MV-4-11 (cell line): ENCODE data around the gene SFTPA2.
"Not testable (repeated sequence)": the region's sequence is repeated elsewhere in the genome, so short reads cannot be mapped to it uniquely, and the experiment has no call there.

Source experiments
- DNase-seq: peaks from one replicate; lab custom pipeline; 2025; lab: John Stamatoyannopoulos, UW

The SFTPA2 gene

DNA sequence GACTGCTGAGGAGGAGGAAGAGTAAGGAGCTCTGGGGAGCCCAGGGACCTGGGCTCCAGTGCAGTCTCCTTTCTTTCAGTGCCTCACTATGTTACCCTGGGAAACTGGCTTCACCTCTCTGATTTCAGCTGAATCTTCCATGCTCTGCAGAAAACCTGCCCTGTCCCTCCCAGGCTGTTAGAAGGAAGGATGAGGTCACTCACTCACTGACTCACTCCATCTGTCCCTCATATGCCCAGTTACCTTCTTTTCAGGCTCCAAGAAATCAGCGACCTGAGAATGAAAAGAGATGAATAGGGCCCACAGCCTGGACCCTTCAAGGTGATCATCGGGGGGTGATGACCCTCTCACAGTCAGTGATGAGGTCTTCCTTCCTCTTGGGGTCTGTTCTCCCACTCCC is 481 bp downstream of the SFTPA2 start:
- no peak for DNase-seq

DNA sequence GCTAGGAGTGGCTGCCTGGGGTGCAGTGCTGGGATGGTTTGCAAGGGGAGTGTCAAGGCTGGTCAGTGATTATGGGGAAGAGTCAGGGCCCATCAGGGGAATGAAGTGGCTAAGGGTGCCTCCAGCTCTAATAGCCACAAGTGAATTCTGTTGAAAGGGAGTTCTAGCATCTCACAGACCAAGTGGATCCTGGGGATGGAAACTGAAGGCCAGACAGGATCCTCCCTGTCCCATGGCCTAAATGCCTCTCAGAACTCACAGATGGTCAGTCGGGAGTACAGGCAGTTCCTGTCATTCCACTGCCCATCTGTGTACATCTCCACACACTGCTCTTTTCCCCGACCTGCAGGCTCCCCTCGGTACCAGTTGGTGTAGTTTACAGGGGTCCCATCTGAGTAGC is 3.2 kb downstream of the SFTPA2 start:
- not testable (repeated sequence) for DNase-seq

DNA sequence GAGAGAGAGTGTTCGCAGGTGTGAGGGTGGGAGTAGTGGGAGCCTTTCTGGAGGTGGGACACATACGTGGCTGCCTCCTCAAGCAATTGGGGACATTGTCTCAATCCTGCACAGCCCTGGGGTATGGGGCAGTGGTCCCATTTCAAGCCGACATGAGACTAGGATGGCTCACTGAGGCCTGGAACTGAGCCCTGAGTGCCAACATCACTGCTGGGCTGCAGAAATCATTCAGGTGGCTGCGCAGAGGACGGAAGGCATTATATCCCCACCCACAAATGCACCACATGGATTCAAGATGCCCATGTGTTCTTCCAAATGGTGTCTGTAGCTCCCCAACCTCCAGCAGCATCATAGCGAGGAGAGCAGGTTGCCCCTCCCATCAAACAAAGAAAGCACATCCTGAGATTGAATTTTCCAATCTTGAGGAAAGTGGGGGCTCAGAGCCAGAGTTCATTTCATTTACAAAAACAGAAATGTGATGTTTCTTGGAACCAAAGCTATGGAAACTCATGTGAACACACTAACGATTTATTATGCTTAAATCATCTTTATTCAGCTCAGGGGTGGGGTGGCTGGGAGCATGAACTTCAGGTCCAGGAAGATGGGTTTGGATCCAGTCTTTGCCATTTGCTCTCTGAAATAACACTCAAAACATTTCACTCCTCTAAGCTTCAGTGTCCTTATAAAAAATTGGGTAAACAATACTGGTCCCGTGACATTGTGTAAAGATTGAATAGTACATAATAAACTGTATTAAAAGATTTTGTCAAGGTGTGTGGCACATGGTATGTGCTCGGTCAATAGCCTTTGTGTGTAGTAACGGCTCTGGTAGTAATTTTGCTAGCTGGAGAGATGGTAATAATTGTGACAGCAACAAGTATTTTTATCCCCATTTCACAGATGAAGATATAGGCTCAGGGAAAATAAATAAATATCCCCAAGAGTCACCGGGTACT is 4.6 kb downstream of the SFTPA2 start:
- DNase-seq = no peak

DNA sequence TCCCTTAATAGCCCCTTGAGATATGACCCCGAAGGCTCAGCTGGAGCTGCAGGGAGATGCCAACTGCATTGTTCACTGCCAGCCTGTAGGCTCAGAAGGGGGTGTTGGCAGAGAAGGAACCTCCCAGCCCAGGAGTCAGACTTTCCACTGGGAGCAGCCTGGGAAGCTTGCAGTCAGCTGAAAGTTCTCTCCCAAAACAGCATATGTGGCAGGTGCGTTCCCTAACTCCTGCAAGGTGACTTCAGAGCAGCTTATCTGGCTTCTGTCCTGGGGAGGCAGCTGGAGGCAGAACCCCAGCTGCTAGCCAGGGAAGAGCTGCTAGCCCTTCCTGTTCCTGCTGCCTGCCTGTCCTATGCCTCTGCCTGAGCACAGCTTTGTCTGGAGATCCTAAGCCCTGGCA is 8.1 kb downstream of the SFTPA2 start:
- no peak for DNase-seq

DNA sequence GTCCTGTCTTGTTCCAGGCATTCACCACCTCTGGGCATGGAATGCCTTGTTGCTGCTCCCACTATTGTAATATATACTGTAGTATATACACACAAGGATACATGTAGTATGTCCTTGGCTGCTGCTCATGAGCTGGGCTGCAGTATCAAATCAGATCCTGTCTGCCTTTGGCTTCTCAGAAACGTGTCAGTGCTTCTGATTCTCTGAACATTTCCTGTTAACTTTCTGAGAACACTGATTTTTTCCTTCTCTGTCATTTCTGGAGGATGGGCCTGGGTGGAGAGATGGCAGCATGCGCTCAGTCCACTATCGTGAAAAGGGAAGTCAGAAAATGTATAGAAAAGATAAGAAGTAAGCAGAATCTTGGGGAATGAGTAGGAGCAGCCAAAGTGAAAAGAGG is 12.2 kb downstream of the SFTPA2 start:
- no peak for DNase-seq

GRCh38 chr10:79547128-79547527 is 13.1 kb downstream of the SFTPA2 start:
- DNase-seq = not testable (repeated sequence)

GRCh38 chr10:79544926-79545659 is 15.1 kb downstream of the SFTPA2 start:
- DNase-seq = not testable (repeated sequence)

DNA sequence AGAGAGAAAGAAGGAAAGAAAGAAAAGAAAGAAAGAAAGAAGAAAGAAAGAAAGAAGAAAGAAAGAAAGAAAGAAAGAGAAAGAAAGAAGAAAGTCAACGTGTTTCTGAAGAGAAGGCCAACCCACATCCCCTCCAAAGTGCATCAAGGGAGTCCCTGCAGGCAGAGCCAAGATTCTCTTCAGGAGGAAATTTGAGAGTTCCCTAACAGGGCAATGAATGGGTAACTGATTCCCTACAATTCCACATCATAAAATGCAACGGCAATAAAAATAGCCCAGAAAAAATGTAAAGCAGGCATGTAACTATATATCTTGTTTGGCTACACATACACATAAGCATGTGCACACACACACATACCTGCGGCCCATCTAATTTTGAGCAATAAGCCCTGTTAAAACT is 15.8 kb downstream of the SFTPA2 start:
- not testable (repeated sequence) for DNase-seq

GRCh38 chr10:79542626-79543025 is 17.6 kb downstream of the SFTPA2 start:
- DNase-seq = peak; percentile 76

- not testable (repeated sequence) for DNase-seq
Measured at GRCh38 chr10:79540930-79541329, 19.3 kb downstream of the SFTPA2 start.

DNA sequence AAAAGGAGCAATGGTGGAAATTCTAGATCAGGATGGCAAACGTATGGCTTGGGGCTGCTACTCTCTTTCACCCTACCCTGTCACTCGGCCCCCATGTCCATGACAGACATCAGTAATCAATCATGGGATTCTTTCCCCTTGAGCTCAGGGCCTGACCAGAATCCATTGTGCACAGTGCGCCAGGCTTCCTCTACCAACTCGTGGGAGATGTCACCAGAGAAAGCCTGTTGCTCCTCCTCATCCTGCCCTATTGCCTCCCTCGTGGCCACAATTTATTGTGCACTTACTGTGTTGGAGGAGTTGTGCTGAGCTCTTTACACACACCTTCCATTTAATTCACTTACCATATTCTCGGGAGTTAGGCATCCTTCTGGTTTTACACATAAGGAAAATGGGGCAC is 21.9 kb downstream of the SFTPA2 start:
- not testable (repeated sequence) for DNase-seq

DNA sequence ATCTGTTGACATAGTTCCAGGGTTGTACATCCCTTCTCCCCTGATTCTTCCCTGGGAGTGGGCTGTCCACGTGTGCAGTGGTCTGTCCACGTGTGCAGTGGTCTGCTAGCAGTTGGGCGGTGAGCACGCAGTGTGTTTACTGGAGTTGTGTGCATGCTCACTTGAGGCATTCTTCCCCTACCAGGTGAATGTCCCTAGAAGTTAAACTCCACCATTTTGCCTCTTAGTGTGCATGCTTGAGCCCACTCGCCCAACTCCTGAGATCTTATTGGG is 26.4 kb downstream of the SFTPA2 start:
- not testable (repeated sequence) for DNase-seq

DNA sequence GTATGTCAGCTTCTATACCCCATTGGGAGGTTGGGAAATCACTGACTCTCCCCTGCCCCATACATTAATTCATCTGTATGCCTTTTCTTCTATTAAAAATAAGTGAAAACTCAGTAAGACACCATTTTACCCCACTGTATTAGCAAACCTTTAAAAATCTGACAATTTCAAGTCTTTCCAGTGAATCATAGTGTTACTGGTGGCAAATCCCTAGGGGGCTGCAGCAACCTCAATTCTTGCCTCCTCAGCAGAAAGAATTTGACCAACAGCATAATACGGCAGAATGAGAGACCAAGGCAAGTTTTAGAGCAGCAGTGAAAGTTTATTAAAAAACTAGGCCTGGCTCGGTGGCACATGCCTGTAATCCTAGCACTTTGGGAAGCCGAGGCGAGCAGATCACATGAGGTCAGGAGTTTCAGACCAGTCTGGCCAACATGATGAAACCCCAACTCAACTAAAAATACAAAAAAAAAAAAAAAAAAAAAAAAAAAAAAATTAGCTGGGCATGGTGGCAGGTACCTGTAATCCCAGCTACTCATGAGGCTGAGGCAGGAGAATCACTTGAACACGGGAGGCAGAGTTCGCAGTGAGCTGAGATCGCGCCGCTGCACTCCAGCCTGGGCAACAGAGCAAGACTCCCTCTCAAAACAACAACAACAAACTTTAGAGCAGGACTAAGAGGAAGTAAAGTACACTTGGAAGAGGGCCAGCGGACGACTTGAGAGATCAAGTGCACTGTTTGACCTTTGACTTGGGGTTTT is 26.9 kb downstream of the SFTPA2 start:
- DNase-seq = peak; percentile 23

- not testable (repeated sequence) for DNase-seq
Measured at GRCh38 chr10:79528261-79528660, 31.9 kb downstream of the SFTPA2 start.

DNA sequence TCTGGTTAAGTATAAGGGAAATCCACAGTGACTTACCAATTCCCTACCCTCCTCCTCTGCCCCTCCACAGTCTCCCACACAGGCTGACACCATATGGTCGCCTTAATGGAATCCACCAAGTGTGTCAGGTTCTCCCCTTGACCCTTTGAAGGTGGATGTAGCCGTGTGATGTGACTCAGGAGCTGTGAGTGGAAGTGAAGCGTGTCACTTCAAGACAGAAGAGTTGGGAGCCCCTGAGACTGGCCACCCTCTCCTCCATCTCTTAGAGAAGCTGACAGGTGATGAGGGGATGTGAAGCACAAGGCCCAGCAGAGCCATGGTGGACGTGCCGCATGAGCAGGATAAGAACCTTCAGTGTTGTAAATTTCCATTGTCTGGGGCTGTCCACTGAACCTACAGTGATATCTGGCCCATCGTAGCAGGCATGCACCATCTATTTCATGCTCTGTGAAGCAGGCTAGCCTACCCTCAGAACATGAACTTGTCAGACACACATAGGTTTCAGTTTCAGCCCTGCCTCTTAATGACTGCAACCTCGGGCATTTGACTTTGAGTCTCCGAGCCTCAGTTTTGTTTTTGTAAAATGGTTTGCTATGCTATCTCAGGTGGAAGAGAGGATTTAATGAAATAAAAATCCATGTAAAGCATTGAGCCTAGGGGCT is 35.0 kb downstream of the SFTPA2 start:
- DNase-seq = not testable (repeated sequence)

GRCh38 chr10:79523157-79523853 is 36.9 kb downstream of the SFTPA2 start:
- DNase-seq = not testable (repeated sequence)

GRCh38 chr10:79522464-79522863 is 37.7 kb downstream of the SFTPA2 start:
- DNase-seq = not testable (repeated sequence)

DNA sequence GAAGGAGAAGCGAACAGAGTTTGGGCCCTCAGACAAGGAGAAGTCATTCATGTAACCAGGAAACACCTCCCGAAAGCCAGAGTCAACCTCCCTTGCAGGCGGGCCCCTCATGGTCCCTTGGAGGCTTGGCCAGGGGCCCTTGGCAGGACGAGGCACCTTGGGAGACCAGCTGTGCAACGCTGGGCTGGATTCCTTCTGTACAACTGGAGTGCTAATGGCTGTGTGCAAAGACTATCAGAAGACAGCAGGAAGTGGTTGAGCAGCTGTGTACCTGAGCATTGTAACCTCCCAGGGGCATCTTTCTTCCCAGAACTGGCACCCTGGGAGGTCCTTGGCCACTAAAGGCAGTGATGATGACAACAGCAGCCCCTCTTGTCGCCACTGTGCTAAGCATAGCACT is 38.5 kb downstream of the SFTPA2 start:
- not testable (repeated sequence) for DNase-seq

DNA sequence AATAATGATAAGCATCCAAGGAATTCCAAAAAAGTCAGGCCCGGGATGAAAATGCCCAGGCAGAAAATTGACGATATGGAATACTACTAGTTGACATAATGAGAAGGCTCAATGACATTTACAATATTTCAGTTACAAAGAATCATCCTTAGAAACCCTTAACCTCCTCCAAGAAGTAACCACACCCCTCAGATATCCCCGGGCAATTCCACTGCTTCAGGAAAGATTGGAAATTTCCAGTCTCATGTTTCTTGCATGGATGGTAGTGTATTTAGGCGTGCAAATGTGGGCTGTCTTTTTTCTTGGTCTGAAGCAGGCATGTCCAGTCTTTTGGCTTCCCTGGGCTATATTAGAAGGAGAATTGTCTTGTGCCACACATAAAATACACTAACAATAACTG is 42.6 kb downstream of the SFTPA2 start:
- not testable (repeated sequence) for DNase-seq

GRCh38 chr10:79516532-79517205 is 43.5 kb downstream of the SFTPA2 start:
- peak; percentile 21 for DNase-seq
